GM23338 (cell line): ENCODE results near the gene BUB1B. TPM values are rescaled to one million over a fixed set of nuclear protein-coding genes. Genes with fewer than 3 reads are reported as not detected.

ENCODE experiments used
- POLR2AphosphoS5 ChIP-seq: IDR thresholded peaks from 2 replicates; pipeline ENCODE4 v1.6.1; 2016; ENCODE audit warnings: antibody characterized with exemption, low read depth
- REST ChIP-seq: IDR thresholded peaks from one replicate; pipeline ENCODE4 v1.6.1; 2018; ENCODE audit warnings: antibody characterized with exemption; ENCODE audit not compliant: unreplicated experiment
- ZNF331 ChIP-seq: fragments of 250-450 bp; sonication (Bioruptor Pico); IDR thresholded peaks from 2 replicates; pipeline ENCODE4 v1.5.0; 2020; ENCODE audit warnings: low read depth, mild to moderate bottlenecking, moderate library complexity
- polyA plus RNA-seq: library from polyadenylated mRNA; unstranded; fragments of >200 nt; fragmentation: Nextera tagmentation; extraction: Ambion mirVana; gene quantifications from 2 replicates; pipeline ENCODE4 v1.2.1, GENCODE V29; 2016
- total RNA-seq: library from RNA; depleted of rRNA; stranded (reverse); fragments of >200 nt; shearing (Covaris generic); gene quantifications from 2 replicates; pipeline ENCODE4 v1.2.3, GENCODE V29; 2014; rRNA removed

The BUB1B gene
- total and polyA plus RNA-seq, 2 experiments from 2014 or later = 77.7 to 160 TPM

- TF ChIP-seq POLR2AphosphoS5 = no peak
- no peak for TF ChIP-seq ZNF331 (CRISPR knock-in tag)
- no peak for TF ChIP-seq REST
Measured at GRCh38 chr15:40270246-40270995, 109.6 kb downstream of the BUB1B start (continued).

Other genes with a start within 250 kb of the BUB1B start
- gene GPR176, start 240.8 kb upstream of the BUB1B start, total RNA-seq = 226 and 248 TPM in 2 replicates
- gene GPR176, start 240.8 kb upstream of the BUB1B start, polyA plus RNA-seq = 60.0 and 62.9 TPM in 2 replicates
- gene EIF2AK4, start 227.0 kb upstream of the BUB1B start, total RNA-seq = 149 and 164 TPM in 2 replicates
- 456 and 490 TPM in 2 replicates for gene EIF2AK4, start 227.0 kb upstream of the BUB1B start, polyA plus RNA-seq
- gene SRP14, start 121.9 kb upstream of the BUB1B start, total RNA-seq = 249 and 294 TPM in 2 replicates
- 1,410 and 1,412 TPM in 2 replicates for gene SRP14, start 121.9 kb upstream of the BUB1B start, polyA plus RNA-seq
- 16.0 and 20.3 TPM in 2 replicates for gene BMF, start 52.2 kb upstream of the BUB1B start, total RNA-seq
- 2.0 and 2.5 TPM in 2 replicates for gene BMF, start 52.2 kb upstream of the BUB1B start, polyA plus RNA-seq
- 6.6 and 20.0 TPM in 2 replicates for gene PAK6, start 78.0 kb downstream of the BUB1B start, total RNA-seq
- 2.4 and 2.9 TPM in 2 replicates for gene PAK6, start 78.0 kb downstream of the BUB1B start, polyA plus RNA-seq
- gene ANKRD63, start 122.0 kb downstream of the BUB1B start, total RNA-seq = 0.59 and 0.74 TPM in 2 replicates
- not detected in 2 replicates for gene ANKRD63, start 122.0 kb downstream of the BUB1B start, polyA plus RNA-seq
- gene PLCB2, start 146.9 kb downstream of the BUB1B start, total RNA-seq = 8.5 and 13.8 TPM in 2 replicates
- 7.5 and 9.5 TPM in 2 replicates for gene PLCB2, start 146.9 kb downstream of the BUB1B start, polyA plus RNA-seq
- gene INAFM2, start 162.6 kb downstream of the BUB1B start, total RNA-seq = 32.7 and 33.0 TPM in 2 replicates
- gene INAFM2, start 162.6 kb downstream of the BUB1B start, polyA plus RNA-seq = 18.1 and 20.0 TPM in 2 replicates
- gene CCDC9B, start 179.9 kb downstream of the BUB1B start, total RNA-seq = 0.97 and 1.2 TPM in 2 replicates
- 0.18 and 0.23 TPM in 2 replicates for gene CCDC9B, start 179.9 kb downstream of the BUB1B start, polyA plus RNA-seq
- not detected in 2 replicates for gene PHGR1, start 190.0 kb downstream of the BUB1B start, total RNA-seq
- gene PHGR1, start 190.0 kb downstream of the BUB1B start, polyA plus RNA-seq = not detected in 2 replicates
- gene DISP2, start 197.2 kb downstream of the BUB1B start, total RNA-seq = 1.0 and 1.3 TPM in 2 replicates
- 2.2 and 2.5 TPM in 2 replicates for gene DISP2, start 197.2 kb downstream of the BUB1B start, polyA plus RNA-seq
- 67.9 and 76.4 TPM in 2 replicates for gene KNSTRN, start 221.7 kb downstream of the BUB1B start, total RNA-seq
- 62.7 and 80.4 TPM in 2 replicates for gene KNSTRN, start 221.7 kb downstream of the BUB1B start, polyA plus RNA-seq
- gene IVD, start 244.7 kb downstream of the BUB1B start, total RNA-seq = 64.0 and 75.4 TPM in 2 replicates
- gene IVD, start 244.7 kb downstream of the BUB1B start, polyA plus RNA-seq = 53.5 and 54.1 TPM in 2 replicates